ENCODE measurements around the gene SF1.

- TF ChIP-seq CTCF (IDR thresholded peaks at IDR 0.05) = no peak
- TF ChIP-seq POLR2A (IDR thresholded peaks at IDR 0.05) = no peak
- no peak for TF ChIP-seq POLR2AphosphoS5 (IDR thresholded peaks at IDR 0.05; ENCODE audit: insufficient read depth in 1 of 2, low read depth in 1 of 2)
Measured at GRCh38 chr11:64720167-64720566, 58.2 kb downstream of the SF1 start.

Data from vagina (tissue), 2 donors.